GM18861 (cell line): ENCODE results near the gene TMUB1.

Experiments used
- ATAC-seq: cut with Tn5 transposase; IDR thresholded peaks from one replicate; pipeline ENCODE4 v1.9.1; 2021; ENCODE audit not compliant: unreplicated experiment

Gene TMUB1

DNA sequence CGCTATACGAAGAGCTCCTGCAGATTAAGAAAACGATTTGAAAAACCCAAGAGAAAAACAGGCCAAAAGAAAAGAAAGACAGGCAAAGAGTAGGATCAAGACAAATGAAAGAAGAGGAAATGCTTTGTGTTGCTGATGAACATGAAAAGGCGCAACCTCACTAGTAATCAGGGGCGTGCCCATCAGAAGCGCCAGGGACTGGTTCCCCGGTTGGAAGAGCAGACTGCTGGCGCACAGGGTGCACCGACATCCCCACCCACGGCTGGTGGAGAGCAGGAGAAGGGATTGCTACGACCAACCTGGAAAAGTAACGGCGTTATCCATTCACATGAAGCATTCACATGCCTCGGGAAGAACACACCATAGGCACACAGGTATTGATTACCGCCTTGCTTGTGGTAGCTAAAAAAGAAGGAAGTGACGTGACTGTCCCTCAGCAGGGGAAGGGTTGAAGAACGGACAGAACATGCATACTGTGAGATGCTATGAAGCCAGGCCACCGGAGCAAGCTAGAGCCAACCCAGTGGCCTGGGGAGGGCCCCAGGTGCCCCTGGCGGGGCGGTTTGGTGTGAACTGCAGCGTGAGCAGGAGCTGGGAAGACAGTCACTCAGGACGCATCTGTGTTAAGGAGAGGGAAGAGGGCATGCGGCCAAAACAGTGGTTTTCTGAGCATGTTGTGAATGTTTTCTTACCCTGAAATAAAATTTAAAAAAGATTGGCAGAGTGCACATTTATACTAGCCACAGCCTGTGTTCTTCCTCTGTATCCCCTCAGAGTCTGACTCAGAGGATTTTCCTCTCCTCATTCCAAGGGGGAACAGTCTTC, 21.3 kb upstream of the TMUB1 start:
- ATAC-seq, result no peak

GRCh38 chr7:151103973-151104372, 20.7 kb upstream of the TMUB1 start:
- ATAC-seq, result no peak

DNA sequence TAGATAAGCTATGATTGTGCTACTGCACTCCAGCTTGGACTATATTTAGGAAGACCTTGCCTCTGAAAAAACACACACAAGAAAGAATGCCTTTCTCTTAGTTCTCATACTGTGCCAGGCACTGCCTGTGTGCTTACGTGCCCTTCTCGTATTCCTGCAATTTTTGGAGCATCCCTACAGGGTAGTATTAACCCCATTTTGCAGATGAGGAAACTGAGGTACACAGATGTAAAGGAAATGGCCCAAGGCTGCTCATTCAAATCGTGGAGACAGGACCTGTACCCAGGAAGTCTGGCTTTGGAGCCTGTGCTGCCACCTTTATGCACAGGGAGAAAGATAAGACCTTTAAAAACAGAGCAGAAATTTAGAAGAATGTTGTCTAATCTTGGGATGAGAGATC, 19.7 kb upstream of the TMUB1 start:
- no peak for ATAC-seq

DNA sequence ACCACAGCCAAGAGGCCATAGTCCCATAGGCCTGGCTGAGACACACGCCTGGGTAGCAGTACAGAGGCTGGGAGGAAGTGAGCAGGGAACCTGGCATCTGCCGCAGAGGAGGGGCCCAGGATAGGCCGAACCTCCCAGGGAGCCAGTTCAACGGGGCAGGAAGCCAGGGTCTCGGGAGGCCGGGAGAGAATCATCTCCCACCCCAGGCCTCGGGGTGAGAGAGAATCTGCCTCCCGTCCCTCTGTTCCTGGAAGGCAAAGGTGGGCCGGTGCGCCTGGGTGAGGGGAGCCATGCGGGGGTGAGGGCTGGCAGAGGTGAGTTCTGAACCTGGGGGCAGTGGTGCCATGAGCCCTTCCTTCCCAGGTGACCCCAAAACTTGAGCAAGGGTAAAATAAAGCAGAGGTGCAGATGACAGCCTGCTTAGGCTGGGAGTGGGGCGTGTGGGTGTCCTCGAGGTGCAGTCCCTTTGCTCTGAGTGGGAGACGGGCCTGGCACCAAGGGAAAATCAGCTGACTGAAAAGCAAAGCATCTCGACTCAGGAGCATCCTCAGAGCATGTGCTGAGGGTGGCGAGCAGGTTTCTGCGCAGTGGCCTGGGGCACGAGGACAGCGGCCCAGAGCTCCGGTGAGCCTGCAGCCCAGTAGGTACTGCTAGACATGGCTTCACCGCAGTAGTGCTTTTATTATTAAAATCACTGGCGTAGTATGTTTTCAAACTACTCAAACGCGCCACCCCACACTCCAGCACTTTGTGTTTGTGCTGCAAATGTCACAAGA, 18.5 kb upstream of the TMUB1 start:
- ATAC-seq, result no peak

GRCh38 chr7:151100921-151101320, 17.6 kb upstream of the TMUB1 start:
- ATAC-seq, result no peak

DNA sequence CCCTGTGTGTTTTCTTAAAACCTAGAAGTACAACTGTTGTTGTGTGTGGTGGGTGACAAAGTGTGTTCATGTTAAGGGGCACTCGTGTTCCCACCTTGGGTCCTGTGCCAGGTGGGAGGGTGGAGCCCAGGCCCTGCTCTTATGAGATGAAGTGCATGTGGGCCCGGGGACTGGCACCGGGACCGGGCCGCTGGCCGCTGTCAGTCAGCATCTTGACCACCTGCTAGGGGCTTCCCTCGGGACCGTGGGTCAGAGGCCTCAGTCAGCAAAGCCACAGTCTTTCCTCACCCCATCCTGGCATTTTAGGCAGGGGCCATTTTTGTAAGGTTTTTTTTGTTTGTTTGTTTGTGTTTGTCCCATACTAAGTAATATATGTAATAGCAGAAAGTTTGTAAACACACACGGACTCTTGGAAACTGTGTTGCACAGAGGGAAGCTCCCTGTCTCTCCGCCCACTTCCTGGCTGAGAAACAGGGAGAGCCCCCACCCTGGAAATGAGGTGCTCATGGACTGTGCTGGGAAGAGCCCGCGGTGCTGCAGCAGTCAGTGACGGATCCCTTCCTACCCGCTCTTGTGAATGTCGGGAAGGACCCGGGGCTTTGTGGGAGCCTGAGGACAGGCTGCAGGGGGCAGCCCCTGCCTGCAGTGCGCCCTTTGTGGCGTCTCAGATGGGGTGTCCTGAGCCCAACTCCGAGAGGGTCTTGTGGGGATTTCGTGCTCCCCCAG, 16.4 kb upstream of the TMUB1 start:
- ATAC-seq, result no peak

DNA sequence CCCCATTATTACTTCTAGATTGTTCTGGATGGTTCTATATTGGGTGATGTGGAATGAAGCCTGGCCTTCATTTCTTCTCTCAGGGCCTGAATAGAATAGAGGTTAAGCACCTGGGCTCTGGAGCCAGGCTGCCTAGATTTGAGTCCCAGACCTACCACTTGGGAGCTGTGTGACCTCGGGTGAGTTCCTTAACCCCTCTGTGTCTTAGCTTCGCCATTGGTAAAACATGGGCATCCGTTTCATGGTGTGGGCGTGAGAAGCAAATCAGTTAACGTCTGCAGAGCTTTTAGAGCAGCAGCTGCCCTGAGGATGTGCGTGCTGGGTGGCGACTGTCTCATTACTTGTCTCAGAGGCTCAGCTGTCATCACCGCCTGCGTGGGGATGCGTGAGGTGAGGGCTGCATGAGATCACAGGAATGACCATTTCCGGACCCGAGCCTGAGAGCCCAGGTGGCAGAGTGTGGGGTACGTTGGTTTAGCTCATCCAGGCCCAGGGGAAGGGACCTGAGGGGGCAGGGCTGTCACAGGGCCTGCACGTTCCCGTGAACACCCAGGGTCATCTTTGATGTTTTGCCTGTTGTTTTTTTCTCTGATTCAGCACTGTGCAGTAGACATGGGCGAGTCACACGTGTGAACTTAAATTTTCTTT, 12.7 kb upstream of the TMUB1 start:
- no peak for ATAC-seq

- ATAC-seq, result no peak
These were observed 12.0 kb upstream of the TMUB1 start for GRCh38 chr7:151095123-151095797.

- ATAC-seq, result no peak
These were observed 11.4 kb upstream of the TMUB1 start for GRCh38 chr7:151094675-151095074.

DNA sequence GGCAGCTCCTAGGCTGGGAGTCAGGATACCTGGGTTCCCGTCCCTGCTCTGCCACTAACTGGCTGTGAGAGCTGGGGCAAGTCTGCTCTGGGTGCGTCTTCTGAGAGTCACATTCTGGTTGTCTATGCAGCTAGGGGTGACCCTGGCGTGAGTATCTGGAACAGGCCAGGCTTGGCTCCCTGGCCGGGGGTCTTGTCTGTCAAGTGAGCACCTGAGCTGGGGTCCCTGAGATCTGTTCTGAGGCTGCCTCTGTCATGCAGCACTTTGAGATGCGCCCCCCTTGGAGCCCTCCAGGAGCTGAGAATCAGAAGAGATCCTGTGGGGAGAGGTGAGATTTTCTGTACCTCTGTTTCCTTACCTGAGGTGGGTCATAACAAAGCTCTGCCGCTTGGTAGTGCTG, 10.5 kb upstream of the TMUB1 start:
- no peak for ATAC-seq

- ATAC-seq, result no peak
These were observed 8.7 kb upstream of the TMUB1 start for GRCh38 chr7:151091988-151092387.

DNA sequence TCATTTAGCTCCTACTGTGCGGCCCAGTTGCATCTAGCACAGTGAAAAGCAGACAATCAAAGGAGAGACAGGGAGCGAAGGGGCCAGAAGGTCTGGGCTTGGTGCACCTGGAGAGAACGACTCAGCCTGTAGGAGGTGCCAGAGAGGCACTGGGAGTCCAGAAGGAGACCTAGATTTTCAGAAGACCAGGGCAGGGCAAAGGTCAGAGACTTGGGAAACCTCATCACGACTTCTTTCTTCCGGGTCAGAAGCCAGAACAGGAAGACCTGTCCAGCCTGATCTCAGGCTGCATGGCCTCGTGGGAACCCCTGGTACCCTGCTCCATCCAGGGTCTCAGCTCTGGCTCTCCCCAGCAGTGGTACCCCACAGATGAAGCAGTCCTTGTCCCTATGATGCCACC, 8.1 kb upstream of the TMUB1 start:
- no peak for ATAC-seq

GRCh38 chr7:151091003-151091402, 7.7 kb upstream of the TMUB1 start:
- ATAC-seq, result no peak

- ATAC-seq, result no peak
These were observed 6.8 kb upstream of the TMUB1 start for GRCh38 chr7:151089893-151090730.

GRCh38 chr7:151088856-151089699, 5.8 kb upstream of the TMUB1 start:
- no peak for ATAC-seq

GRCh38 chr7:151088019-151088855, 4.9 kb upstream of the TMUB1 start:
- ATAC-seq, result no peak

DNA sequence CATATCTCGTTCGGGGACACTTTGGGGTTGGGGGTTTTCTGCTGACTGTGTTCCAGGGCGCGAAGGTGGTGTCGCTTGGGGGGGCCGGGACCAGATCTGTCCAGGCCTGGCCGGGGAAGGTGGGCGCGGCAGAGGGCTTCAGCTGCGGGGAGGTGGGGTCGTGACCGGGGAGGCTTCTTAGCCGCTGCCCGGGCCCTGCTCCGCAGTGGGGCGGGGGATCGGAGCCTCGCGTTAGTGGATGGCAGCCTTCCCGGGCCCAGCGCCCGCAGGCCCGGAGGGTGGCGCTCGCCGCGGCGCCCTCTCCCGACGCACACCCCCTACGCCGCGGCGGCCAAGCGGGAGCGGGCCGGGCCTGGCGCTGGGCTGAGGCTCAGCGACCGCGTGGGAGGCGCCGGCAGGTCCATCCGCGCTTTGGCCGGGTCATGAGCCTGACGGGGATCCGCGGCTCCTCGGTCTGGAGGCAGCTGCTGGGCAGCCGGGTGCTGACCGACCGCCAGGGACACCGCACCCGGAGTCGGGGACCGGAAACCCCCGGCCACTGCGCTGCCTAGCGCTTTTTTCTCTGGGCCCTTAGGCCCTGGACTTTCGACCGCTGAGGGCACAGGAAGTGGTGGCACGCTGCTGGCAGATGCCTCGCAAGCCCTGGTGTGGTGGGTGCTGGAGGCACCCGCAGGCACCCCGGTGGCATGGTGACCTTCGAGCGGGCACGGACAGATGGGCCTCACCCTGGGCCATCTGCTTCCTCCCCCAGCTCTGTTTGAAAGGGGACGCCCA, 4.1 kb upstream of the TMUB1 start:
- peak; percentile 30 for ATAC-seq
